ENCODE results near the gene BRD8.
A peak's percentile ranks its signal among the peaks of the same experiment; 100 is the strongest.

The BRD8 gene

DNA sequence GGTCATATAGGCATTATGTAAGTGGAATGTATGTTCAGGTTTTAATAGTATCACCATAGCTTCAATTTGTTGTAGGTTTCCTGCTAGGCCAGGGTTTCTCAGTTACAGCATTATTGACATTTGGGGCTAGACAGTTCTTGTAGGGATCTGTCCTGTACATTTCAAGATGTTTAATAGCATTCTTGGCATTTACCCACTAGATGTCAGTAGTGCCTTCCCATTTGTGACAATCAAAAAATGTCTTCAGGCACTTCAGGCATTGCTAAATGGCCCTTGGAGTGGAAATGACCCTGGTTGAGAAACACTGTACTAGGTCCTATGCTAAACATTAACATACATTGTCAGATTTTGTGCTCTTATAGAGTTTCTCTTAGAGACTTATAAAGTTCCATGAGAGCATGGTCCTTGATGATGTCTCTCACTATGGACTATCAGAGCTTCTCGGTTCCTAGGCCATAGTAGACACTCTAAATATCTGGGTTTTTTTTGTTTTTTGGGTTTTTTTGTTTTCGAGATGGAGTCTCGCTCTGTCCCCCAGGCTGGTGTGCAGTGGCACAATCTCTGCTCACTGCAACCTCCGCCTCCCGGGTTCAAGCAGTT is 1.9 kb upstream of the BRD8 start:
- peak overlapping the region; percentile 80 for H3K4me2 ChIP-seq (ENCODE audit: insufficient read depth, low read length)
- H2AFZ ChIP-seq (ENCODE audit: low read depth, low read length), result no peak overlapping the region
- peak overlapping the region; percentile 84 for H3K9ac ChIP-seq (ENCODE audit: low read depth, low read length)
- peaks cover 68% of the 10 kb centered on the region for H3K36me3 ChIP-seq (ENCODE audit: insufficient read depth, low read length)
- TF ChIP-seq EZH2 (IDR thresholded peaks at IDR 0.05; ENCODE audit: borderline replicate concordance, low read depth, low read length, severe bottlenecking), result no peak
- TF ChIP-seq, protein P1, sequence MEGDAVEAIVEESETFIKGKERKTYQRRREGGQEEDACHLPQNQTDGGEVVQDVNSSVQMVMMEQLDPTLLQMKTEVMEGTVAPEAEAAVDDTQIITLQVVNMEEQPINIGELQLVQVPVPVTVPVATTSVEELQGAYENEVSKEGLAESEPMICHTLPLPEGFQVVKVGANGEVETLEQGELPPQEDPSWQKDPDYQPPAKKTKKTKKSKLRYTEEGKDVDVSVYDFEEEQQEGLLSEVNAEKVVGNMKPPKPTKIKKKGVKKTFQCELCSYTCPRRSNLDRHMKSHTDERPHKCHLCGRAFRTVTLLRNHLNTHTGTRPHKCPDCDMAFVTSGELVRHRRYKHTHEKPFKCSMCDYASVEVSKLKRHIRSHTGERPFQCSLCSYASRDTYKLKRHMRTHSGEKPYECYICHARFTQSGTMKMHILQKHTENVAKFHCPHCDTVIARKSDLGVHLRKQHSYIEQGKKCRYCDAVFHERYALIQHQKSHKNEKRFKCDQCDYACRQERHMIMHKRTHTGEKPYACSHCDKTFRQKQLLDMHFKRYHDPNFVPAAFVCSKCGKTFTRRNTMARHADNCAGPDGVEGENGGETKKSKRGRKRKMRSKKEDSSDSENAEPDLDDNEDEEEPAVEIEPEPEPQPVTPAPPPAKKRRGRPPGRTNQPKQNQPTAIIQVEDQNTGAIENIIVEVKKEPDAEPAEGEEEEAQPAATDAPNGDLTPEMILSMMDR (IDR thresholded peaks at IDR 0.05; ENCODE audit: borderline replicate concordance, extremely low read depth, low read length, poor library complexity, severe bottlenecking), result peak; percentile 89
- no peaks in the 10 kb centered on the region for H3K27me3 ChIP-seq (ENCODE audit: insufficient read depth, low read length, poor library complexity)
- peaks cover 12% of the 10 kb centered on the region; the same call in 1 of the 2 replicates for H4K20me1 ChIP-seq (ENCODE audit: insufficient read depth, low read length)
- peak overlapping the region; percentile 98 for H3K27ac ChIP-seq (ENCODE audit: low read length)
- no peaks in the 10 kb centered on the region for H3K9me3 ChIP-seq (ENCODE audit: insufficient read depth, low read length, severe bottlenecking)
- H3K4me3 ChIP-seq (ENCODE audit: low read depth in 1 of 2, low read length in 2 of 2), result peak overlapping the region; percentile 76 to 87; a peak in 3 of 4 replicates
- ATAC-seq (ENCODE audit: insufficient read depth, low read depth) (peak; percentile 38), DNase-seq (peak; percentile 24)
- H3K79me2 ChIP-seq (ENCODE audit: insufficient read depth, low read length), result peaks cover 63% of the 10 kb centered on the region
- peaks cover 40% of the 10 kb centered on the region for H3K4me1 ChIP-seq (ENCODE audit: insufficient read depth, low read length)

DNA sequence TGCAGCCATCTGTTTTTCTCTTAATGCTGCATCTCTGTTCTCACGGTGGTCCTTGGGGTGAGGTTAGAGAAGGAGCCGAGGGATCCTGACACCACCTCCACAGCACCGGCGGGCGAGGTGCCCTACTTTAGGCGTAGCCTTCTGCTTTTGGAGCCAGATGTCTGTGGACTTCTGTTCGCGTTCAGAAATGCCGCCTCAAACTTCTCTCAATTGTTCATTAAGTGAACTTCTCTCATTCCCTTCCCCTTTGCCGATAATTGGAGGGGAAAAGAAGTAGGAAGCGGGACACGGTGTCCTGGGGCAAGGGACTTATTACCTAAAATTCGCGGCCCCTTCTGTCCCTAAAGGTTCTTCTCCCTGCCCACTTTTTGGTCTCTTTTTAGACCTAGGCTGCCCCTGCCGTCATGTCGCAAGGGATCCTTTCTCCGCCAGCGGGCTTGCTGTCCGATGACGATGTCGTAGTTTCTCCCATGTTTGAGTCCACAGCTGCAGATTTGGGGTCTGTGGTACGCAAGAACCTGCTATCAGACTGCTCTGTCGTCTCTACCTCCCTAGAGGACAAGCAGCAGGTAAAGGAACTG is 937 bp upstream of the BRD8 start:
- H3K79me2 ChIP-seq (ENCODE audit: insufficient read depth, low read length), result peaks cover 70% of the 10 kb centered on the region

DNA sequence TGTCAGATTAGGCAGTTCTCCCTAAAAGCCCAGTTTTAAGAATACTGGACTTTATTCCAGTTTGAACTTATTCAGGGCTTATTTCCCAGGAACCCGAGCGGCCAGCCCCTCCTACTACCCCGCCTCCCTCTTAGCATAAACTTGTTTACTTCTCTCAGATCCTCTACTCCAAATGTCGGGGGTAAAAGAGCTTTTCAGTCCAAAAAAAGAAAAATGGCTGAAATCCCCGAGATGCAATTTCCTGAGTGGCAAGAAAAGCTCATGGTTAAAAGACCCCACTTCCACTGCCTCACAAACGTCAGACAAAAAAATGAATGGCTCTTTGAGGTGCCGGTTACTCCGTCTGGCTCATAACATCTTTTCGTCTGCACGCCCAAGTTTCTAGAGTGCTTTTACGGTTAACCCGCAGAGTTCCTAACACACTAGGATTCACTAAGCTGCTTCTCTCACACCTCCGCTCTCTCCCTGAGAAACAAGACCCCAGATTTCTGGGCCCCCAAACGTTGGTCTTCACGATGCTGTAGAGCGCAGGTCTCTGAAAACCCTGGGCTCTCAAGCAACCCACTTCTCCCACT is 402 bp downstream of the BRD8 start:
- Histone ChIP-seq H3K4me1 (ENCODE audit: insufficient read depth, low read length) (peaks cover 45% of the 10 kb centered on the region), H3K9ac (ENCODE audit: low read depth, low read length) (peak overlapping the region; percentile 84), H3K4me3 (ENCODE audit: low read depth in 1 of 2, low read length in 2 of 2) (peak overlapping the region; percentile 76 to 87), H2AFZ (ENCODE audit: low read depth, low read length) (peak overlapping the region; percentile 95), H4K20me1 (ENCODE audit: insufficient read depth, low read length) (peaks cover 11% of the 10 kb centered on the region; the same call in 1 of the 2 replicates), H3K79me2 (ENCODE audit: insufficient read depth, low read length) (peaks cover 81% of the 10 kb centered on the region), H3K27me3 (ENCODE audit: insufficient read depth, low read length, poor library complexity) (no peaks in the 10 kb centered on the region), H3K9me3 (ENCODE audit: insufficient read depth, low read length, severe bottlenecking) (no peaks in the 10 kb centered on the region), H3K36me3 (ENCODE audit: insufficient read depth, low read length) (peaks cover 66% of the 10 kb centered on the region), H3K4me2 (ENCODE audit: insufficient read depth, low read length) (peak overlapping the region; percentile 80), H3K27ac (ENCODE audit: low read length) (peak overlapping the region; percentile 98)
- ATAC-seq (ENCODE audit: insufficient read depth, low read depth) (peak; percentile 25; the same call in 1 of the 3 replicates), DNase-seq (peak; percentile 48)
- TF ChIP-seq, protein P1 (IDR thresholded peaks at IDR 0.05; ENCODE audit: borderline replicate concordance, extremely low read depth, low read length, poor library complexity, severe bottlenecking), result no peak
- TF ChIP-seq EZH2 (IDR thresholded peaks at IDR 0.05; ENCODE audit: borderline replicate concordance, low read depth, low read length, severe bottlenecking), result no peak

More for the DNA sequence above, 937 bp upstream of the BRD8 start:
- no peak; the same call in 2 of the 3 replicates for ATAC-seq (ENCODE audit: insufficient read depth, low read depth)
- Histone ChIP-seq H3K9me3 (ENCODE audit: insufficient read depth, low read length, severe bottlenecking) (no peaks in the 10 kb centered on the region), H2AFZ (ENCODE audit: low read depth, low read length) (peak overlapping the region; percentile 76), H4K20me1 (ENCODE audit: insufficient read depth, low read length) (peaks cover 12% of the 10 kb centered on the region; the same call in 1 of the 2 replicates), H3K4me1 (ENCODE audit: insufficient read depth, low read length) (peaks cover 40% of the 10 kb centered on the region), H3K27ac (ENCODE audit: low read length) (peak overlapping the region; percentile 98), H3K4me3 (ENCODE audit: low read depth in 1 of 2, low read length in 2 of 2) (peak overlapping the region; percentile 76 to 87), H3K4me2 (ENCODE audit: insufficient read depth, low read length) (peak overlapping the region; percentile 80), H3K27me3 (ENCODE audit: insufficient read depth, low read length, poor library complexity) (no peaks in the 10 kb centered on the region), H3K9ac (ENCODE audit: low read depth, low read length) (peak overlapping the region; percentile 84), H3K36me3 (ENCODE audit: insufficient read depth, low read length) (peaks cover 68% of the 10 kb centered on the region)
- TF ChIP-seq EZH2 (IDR thresholded peaks at IDR 0.05; ENCODE audit: borderline replicate concordance, low read depth, low read length, severe bottlenecking), result no peak
- TF ChIP-seq, protein P1 (IDR thresholded peaks at IDR 0.05; ENCODE audit: borderline replicate concordance, extremely low read depth, low read length, poor library complexity, severe bottlenecking), result no peak
- peak; percentile 30 for DNase-seq
